Measurements from ENCODE around the gene ARHGAP24. TPM values are rescaled to one million over a fixed set of nuclear protein-coding genes. Genes with fewer than 3 reads are reported as not detected.
"Not testable (repeated sequence)": the region's sequence is repeated elsewhere in the genome, so short reads cannot be mapped to it uniquely, and the experiment has no call there.

ARHGAP24 gene
- total RNA-seq, 1 donor from 2014 or later, result 17.8 TPM

DNA sequence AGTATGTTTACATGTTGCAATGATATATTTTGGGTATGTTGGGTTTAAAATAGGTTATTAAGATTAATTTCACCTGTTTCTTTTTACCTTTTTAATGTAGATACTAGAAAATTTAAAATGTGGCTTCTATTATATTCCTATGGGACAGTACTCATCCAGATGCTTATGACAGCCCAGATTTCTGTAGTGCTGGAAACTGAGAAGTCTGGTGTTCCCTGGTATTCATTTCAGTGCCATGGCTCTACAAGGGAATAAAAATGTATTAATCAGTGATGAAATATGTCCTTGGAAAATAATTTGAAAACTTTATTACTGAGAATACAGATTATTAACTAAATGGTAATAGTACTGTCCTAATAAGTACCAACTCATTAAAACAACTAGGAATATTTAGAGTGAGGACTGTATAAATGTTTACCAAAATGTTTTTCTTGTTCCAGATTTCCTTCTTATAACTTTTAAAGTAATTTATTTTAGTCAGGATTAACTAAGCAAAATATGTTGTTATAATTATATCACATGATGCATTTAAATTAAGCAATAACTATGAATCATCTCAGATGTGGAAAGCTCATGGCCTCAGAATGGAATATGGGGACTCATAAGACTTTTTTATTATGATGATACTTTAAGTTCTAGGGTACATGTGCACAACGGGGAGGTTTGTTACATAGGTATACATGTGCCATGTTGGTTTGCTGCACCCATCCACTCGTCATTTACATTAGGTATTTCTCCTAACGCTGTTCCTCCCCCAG is 25.3 kb downstream of the ARHGAP24 start:
- no peaks in the 10 kb centered on the region for H3K4me1 Mint-ChIP-seq (ENCODE audit: low read depth)
- DNase-seq (ENCODE audit: low spot score, unreplicated experiment), result no peak
- TF ChIP-seq, protein P1, sequence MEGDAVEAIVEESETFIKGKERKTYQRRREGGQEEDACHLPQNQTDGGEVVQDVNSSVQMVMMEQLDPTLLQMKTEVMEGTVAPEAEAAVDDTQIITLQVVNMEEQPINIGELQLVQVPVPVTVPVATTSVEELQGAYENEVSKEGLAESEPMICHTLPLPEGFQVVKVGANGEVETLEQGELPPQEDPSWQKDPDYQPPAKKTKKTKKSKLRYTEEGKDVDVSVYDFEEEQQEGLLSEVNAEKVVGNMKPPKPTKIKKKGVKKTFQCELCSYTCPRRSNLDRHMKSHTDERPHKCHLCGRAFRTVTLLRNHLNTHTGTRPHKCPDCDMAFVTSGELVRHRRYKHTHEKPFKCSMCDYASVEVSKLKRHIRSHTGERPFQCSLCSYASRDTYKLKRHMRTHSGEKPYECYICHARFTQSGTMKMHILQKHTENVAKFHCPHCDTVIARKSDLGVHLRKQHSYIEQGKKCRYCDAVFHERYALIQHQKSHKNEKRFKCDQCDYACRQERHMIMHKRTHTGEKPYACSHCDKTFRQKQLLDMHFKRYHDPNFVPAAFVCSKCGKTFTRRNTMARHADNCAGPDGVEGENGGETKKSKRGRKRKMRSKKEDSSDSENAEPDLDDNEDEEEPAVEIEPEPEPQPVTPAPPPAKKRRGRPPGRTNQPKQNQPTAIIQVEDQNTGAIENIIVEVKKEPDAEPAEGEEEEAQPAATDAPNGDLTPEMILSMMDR (IDR thresholded peaks at IDR 0.05; ENCODE audit: unreplicated experiment), result no peak
- no peak overlapping the region for H3K27ac Mint-ChIP-seq
- no peaks in the 10 kb centered on the region for H3K27me3 Mint-ChIP-seq
- no peaks in the 10 kb centered on the region for H3K36me3 Mint-ChIP-seq (ENCODE audit: insufficient read depth)
- H3K9me3 Mint-ChIP-seq (ENCODE audit: low read depth), result peaks cover 14% of the 10 kb centered on the region
- no peak overlapping the region for H3K4me3 Mint-ChIP-seq (ENCODE audit: low read depth)

DNA sequence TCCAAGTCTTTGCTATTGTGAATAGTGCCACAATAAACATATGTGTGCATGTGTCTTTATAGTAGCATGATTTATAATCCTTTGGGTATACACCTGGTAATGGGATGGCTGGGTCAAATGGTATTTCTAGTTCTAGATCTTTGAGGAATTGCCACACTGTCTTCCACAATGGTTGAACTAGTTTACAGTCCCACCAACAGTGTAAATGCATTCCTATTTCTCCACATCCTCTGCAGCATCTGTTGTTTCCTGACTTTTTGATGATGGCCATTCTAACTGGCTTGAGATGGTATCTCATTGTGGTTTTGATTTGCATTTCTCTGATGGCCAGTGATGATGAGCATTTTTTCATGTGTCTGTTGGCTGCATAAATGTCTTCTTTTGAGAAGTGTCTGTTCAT is 26.2 kb downstream of the ARHGAP24 start:
- H3K9me3 Mint-ChIP-seq (ENCODE audit: low read depth), result peaks cover 17% of the 10 kb centered on the region
- H3K4me1 Mint-ChIP-seq (ENCODE audit: low read depth); H3K27me3 Mint-ChIP-seq; H3K27ac Mint-ChIP-seq; H3K36me3 Mint-ChIP-seq (ENCODE audit: insufficient read depth); H3K4me3 Mint-ChIP-seq (ENCODE audit: low read depth); DNase-seq (ENCODE audit: low spot score, unreplicated experiment): not testable (repeated sequence)

DNA sequence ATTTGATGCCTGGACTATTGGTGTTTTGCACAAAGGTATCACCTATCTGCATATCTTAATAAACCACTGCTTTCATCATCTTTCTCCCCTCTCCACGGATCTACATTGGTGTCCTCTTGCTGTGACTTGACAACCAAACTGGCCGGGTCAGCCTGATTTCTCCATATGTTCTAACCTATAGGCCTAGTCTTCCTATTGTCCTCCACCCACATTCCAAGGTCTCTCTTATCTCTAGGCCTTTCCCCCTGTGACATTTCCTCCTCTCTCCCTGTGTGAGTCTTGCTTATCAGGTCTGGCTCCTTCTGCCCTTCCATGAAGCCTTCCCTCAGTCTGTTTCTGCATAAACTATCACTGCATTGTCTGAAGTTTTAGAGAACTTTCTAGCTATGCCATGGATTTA is 33.7 kb downstream of the ARHGAP24 start:
- peaks cover 11% of the 10 kb centered on the region for H3K9me3 Mint-ChIP-seq (ENCODE audit: low read depth)
- peaks cover 6% of the 10 kb centered on the region for H3K4me1 Mint-ChIP-seq (ENCODE audit: low read depth)
- no peak overlapping the region for H3K4me3 Mint-ChIP-seq (ENCODE audit: low read depth)
- TF ChIP-seq, protein P1 (IDR thresholded peaks at IDR 0.05; ENCODE audit: unreplicated experiment), result no peak
- no peaks in the 10 kb centered on the region for H3K27me3 Mint-ChIP-seq
- no peak for DNase-seq (ENCODE audit: low spot score, unreplicated experiment)
- H3K27ac Mint-ChIP-seq, result peak overlapping the region; percentile 35
- no peaks in the 10 kb centered on the region for H3K36me3 Mint-ChIP-seq (ENCODE audit: insufficient read depth)

- TF ChIP-seq, protein P1 (IDR thresholded peaks at IDR 0.05; ENCODE audit: unreplicated experiment), result no peak
- Mint-ChIP-seq H3K36me3 (ENCODE audit: insufficient read depth) (no peaks in the 10 kb centered on the region), H3K4me3 (ENCODE audit: low read depth) (no peak overlapping the region), H3K27ac (no peak overlapping the region), H3K4me1 (ENCODE audit: low read depth) (peaks cover 6% of the 10 kb centered on the region), H3K9me3 (ENCODE audit: low read depth) (peaks cover 5% of the 10 kb centered on the region), H3K27me3 (no peaks in the 10 kb centered on the region)
- no peak for DNase-seq (ENCODE audit: low spot score, unreplicated experiment)
Measured at GRCh38 chr4:85509882-85510631, 35.1 kb downstream of the ARHGAP24 start.

DNA sequence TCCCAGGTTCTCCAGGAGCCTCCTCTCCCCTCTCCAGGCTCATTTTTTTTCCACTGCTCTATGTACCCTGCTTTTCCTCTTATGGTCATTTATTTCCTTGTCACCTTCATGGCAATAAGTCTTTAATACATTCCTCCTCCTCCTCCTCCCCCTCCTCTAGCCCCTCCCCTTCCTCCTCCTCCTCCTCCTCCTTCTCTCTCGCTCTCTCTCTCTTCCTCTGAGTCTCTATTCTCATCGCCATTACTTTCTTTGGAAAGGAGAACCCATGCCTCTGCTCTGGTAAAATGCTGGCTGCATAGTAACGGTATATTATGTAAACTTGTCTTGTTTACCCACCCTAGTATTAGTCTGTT is 35.7 kb downstream of the ARHGAP24 start:
- H3K27me3 Mint-ChIP-seq, result no peaks in the 10 kb centered on the region
- H3K4me1 Mint-ChIP-seq (ENCODE audit: low read depth), result peaks cover 6% of the 10 kb centered on the region
- H3K36me3 Mint-ChIP-seq (ENCODE audit: insufficient read depth), result no peaks in the 10 kb centered on the region
- H3K9me3 Mint-ChIP-seq (ENCODE audit: low read depth), result no peaks in the 10 kb centered on the region
- no peak overlapping the region for H3K27ac Mint-ChIP-seq
- no peak overlapping the region for H3K4me3 Mint-ChIP-seq (ENCODE audit: low read depth)
- DNase-seq (ENCODE audit: low spot score, unreplicated experiment), result no peak
- TF ChIP-seq, protein P1 (IDR thresholded peaks at IDR 0.05; ENCODE audit: unreplicated experiment), result no peak

Data from progenitor cell of endocrine pancreas (in vitro differentiated cells).